Hepatocyte (in vitro differentiated cells): ENCODE results near the gene ITPK1. TPM values are rescaled to one million over a fixed set of nuclear protein-coding genes. Genes with fewer than 3 reads are reported as not detected.

Experiments used
- DNase-seq: peaks from one replicate; pipeline ENCODE4 v3.0.0-alpha.2; 2016; ENCODE audit warnings: low spot score
- H2AFZ ChIP-seq: fragments of 200-600 bp; sonication (generic); 2 replicates; pipeline ENCODE4 v1.6.0; 2016; ENCODE audit warnings: antibody characterized with exemption, mild to moderate bottlenecking
- H3K27ac ChIP-seq: fragments of 200-600 bp; sonication (generic); 2 replicates; pipeline ENCODE4 v1.5.1; 2016; ENCODE audit warnings: mild to moderate bottlenecking
- H3K27me3 ChIP-seq: fragments of 200-600 bp; sonication (generic); 2 replicates; pipeline ENCODE4 v1.6.1; 2016
- H3K36me3 ChIP-seq: fragments of 200-600 bp; sonication (generic); replicated peaks from 2 replicates; pipeline ENCODE4 v1.5.1; 2016; ENCODE audit warnings: low read depth; ENCODE audit not compliant: insufficient read depth
- H3K4me1 ChIP-seq: fragments of 200-600 bp; sonication (generic); 2 replicates; pipeline ENCODE4 v1.5.1; 2016; ENCODE audit warnings: mild to moderate bottlenecking, moderate library complexity; ENCODE audit not compliant: insufficient read depth
- H3K4me2 ChIP-seq: fragments of 200-600 bp; sonication (generic); 2 replicates; pipeline ENCODE4 v1.6.0; 2016
- H3K4me3 ChIP-seq: fragments of 200-600 bp; sonication (generic); 2 replicates; pipeline ENCODE4 v1.5.1; 2016; ENCODE audit warnings: mild to moderate bottlenecking
- H3K79me2 ChIP-seq: fragments of 200-600 bp; sonication (generic); 2 replicates; pipeline ENCODE4 v1.6.0; 2017; ENCODE audit warnings: mild to moderate bottlenecking
- H3K9me2 ChIP-seq: fragments of 200-600 bp; sonication (generic); replicated peaks from 2 replicates; pipeline ENCODE4 v1.6.0; 2017; ENCODE audit warnings: mild to moderate bottlenecking; ENCODE audit not compliant: insufficient read depth
- H3K9me3 ChIP-seq: fragments of 200-600 bp; sonication (generic); 2 replicates; pipeline ENCODE4 v1.5.1; 2016; ENCODE audit warnings: low read depth, mild to moderate bottlenecking
- H4K20me1 ChIP-seq: fragments of 200-600 bp; sonication (generic); 2 replicates; pipeline ENCODE4 v1.6.0; 2016; ENCODE audit warnings: mild to moderate bottlenecking; ENCODE audit not compliant: insufficient read depth, poor library complexity, severe bottlenecking
- EZH2 ChIP-seq: fragments of 200-600 bp; sonication (generic); IDR thresholded peaks from 2 replicates; pipeline ENCODE4 v1.6.1; 2016; ENCODE audit warnings: antibody characterized with exemption, mild to moderate bottlenecking, borderline replicate concordance
- EZH2phosphoT487 ChIP-seq: fragments of 200-600 bp; sonication (generic); IDR thresholded peaks from one replicate; pipeline ENCODE4 v1.6.1; 2018; ENCODE audit warnings: antibody characterized with exemption, mild to moderate bottlenecking, low read depth, moderate library complexity; ENCODE audit not compliant: unreplicated experiment, severe bottlenecking
- WGBS: methylation state at CpG from one replicate; pipeline ENCODE4 v1.1.6; 2016; ENCODE audit warnings: low lambda C conversion rate; ENCODE audit errors: missing lambda C conversion rate; 5-methylcytosine and 5-hydroxymethylcytosine counted together
- polyA plus RNA-seq: library from polyadenylated mRNA; unstranded; fragments of >200 nt; fragmentation: Nextera tagmentation; extraction: Ambion mirVana; gene quantifications from 2 replicates; pipeline ENCODE4 v1.2.1, GENCODE V29; 2016
- total RNA-seq: library from RNA; depleted of rRNA; stranded (reverse); fragments of >200 nt; gene quantifications from 2 replicates; pipeline ENCODE4 v1.2.3, GENCODE V29; 2014
- TF ChIP-seq, protein P1 (sequence below): fragments of 200-600 bp; sonication (generic); IDR thresholded peaks from 2 replicates; pipeline ENCODE4 v1.5.1; 2016; ENCODE audit warnings: antibody characterized with exemption, mild to moderate bottlenecking; ENCODE audit not compliant: poor library complexity

The ITPK1 gene
- total and polyA plus RNA-seq, 2 experiments from 2014 or later: 49.8 to 66.7 TPM

- H2AFZ ChIP-seq: no peak overlapping the region
Measured at GRCh38 chr14:92959761-92960680, 155.7 kb downstream of the ITPK1 start.

GRCh38 chr14:92959189-92959531, 156.6 kb downstream of the ITPK1 start:
- peak overlapping the region; percentile 27 for H3K27ac ChIP-seq

More at GRCh38 chr14:92959761-92960680, 155.7 kb downstream of the ITPK1 start:
- no peaks in the 10 kb centered on the region for H3K9me2 ChIP-seq
- no peaks in the 10 kb centered on the region for H3K27me3 ChIP-seq
- H3K4me3 ChIP-seq: no peak overlapping the region
- peaks cover 1% of the 10 kb centered on the region for H3K79me2 ChIP-seq
- 85% methylated on average over 30 of the region's 30 CpGs for WGBS
- no peak overlapping the region for H3K4me2 ChIP-seq
- TF ChIP-seq EZH2phosphoT487: no peak
- no peak for TF ChIP-seq EZH2
- TF ChIP-seq, protein P1, sequence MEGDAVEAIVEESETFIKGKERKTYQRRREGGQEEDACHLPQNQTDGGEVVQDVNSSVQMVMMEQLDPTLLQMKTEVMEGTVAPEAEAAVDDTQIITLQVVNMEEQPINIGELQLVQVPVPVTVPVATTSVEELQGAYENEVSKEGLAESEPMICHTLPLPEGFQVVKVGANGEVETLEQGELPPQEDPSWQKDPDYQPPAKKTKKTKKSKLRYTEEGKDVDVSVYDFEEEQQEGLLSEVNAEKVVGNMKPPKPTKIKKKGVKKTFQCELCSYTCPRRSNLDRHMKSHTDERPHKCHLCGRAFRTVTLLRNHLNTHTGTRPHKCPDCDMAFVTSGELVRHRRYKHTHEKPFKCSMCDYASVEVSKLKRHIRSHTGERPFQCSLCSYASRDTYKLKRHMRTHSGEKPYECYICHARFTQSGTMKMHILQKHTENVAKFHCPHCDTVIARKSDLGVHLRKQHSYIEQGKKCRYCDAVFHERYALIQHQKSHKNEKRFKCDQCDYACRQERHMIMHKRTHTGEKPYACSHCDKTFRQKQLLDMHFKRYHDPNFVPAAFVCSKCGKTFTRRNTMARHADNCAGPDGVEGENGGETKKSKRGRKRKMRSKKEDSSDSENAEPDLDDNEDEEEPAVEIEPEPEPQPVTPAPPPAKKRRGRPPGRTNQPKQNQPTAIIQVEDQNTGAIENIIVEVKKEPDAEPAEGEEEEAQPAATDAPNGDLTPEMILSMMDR: no peak
- H3K27ac ChIP-seq: no peak overlapping the region
- H3K4me1 ChIP-seq: peaks cover 27% of the 10 kb centered on the region
- no peaks in the 10 kb centered on the region for H4K20me1 ChIP-seq
- no peaks in the 10 kb centered on the region for H3K36me3 ChIP-seq
- H3K9me3 ChIP-seq: no peaks in the 10 kb centered on the region
- no peak for DNase-seq

GRCh38 chr14:92958373-92959188, 157.1 kb downstream of the ITPK1 start:
- TF ChIP-seq EZH2: no peak
- TF ChIP-seq, protein P1: no peak
- TF ChIP-seq EZH2phosphoT487: no peak
- Histone ChIP-seq H3K9me3 (no peaks in the 10 kb centered on the region), H4K20me1 (no peaks in the 10 kb centered on the region), H3K9me2 (no peaks in the 10 kb centered on the region), H3K4me2 (no peak overlapping the region), H2AFZ (no peak overlapping the region), H3K36me3 (no peaks in the 10 kb centered on the region), H3K79me2 (no peaks in the 10 kb centered on the region), H3K27me3 (no peaks in the 10 kb centered on the region), H3K4me1 (peaks cover 15% of the 10 kb centered on the region), H3K4me3 (no peak overlapping the region), H3K27ac (peak overlapping the region; percentile 27)
- DNase-seq: no peak
- 90% methylated on average over 20 of the region's 22 CpGs for WGBS

More at GRCh38 chr14:92959189-92959531, 156.6 kb downstream of the ITPK1 start:
- no peaks in the 10 kb centered on the region for H3K9me3 ChIP-seq
- TF ChIP-seq EZH2phosphoT487 (no peak), EZH2 (no peak)
- TF ChIP-seq, protein P1: no peak
- no peaks in the 10 kb centered on the region for H3K79me2 ChIP-seq
- no peak overlapping the region for H2AFZ ChIP-seq
- no peaks in the 10 kb centered on the region for H3K27me3 ChIP-seq
- H3K4me2 ChIP-seq: no peak overlapping the region
- 59% methylated on average over 7 of the region's 10 CpGs for WGBS
- no peaks in the 10 kb centered on the region for H3K9me2 ChIP-seq
- DNase-seq: no peak
- H3K4me3 ChIP-seq: no peak overlapping the region
- H3K4me1 ChIP-seq: peaks cover 21% of the 10 kb centered on the region
- H3K36me3 ChIP-seq: no peaks in the 10 kb centered on the region
- no peaks in the 10 kb centered on the region for H4K20me1 ChIP-seq
